Esophagus muscularis mucosa (tissue), 4 donors: ENCODE data around the gene PSMA4. TPM values are rescaled to one million over a fixed set of nuclear protein-coding genes. Genes with fewer than 3 reads are reported as not detected.
A peak's percentile ranks its signal among the peaks of the same experiment; 100 is the strongest.

Source experiments
- DNase-seq: peaks from one replicate; pipeline ENCODE4 v3.0.0-alpha.2; 2017; ENCODE audit errors: extremely low spot score
- H3K27ac ChIP-seq, 4 donors: fragments of 200-600 bp; sonication (generic); replicated peaks in 1 of 4; 1 replicate in 3 of 4; 2 replicates in 1 of 4; pipeline ENCODE4 v1.5.1; 2016 to 2019; ENCODE audit warnings: mild to moderate bottlenecking in 1 of 4
- H3K27me3 ChIP-seq, 4 donors: fragments of 200-600 bp; sonication (generic); one replicate each; pipeline versions ENCODE4 v1.5.1 to v1.6.0; 2016 to 2019
- H3K36me3 ChIP-seq, 4 donors: fragments of 200-600 bp; sonication (generic); one replicate each; pipeline ENCODE4 v1.5.1; 2016 to 2019
- H3K4me1 ChIP-seq, 4 donors: fragments of 200-600 bp; sonication (generic); one replicate each; pipeline ENCODE4 v1.5.1; 2016 to 2019
- H3K4me3 ChIP-seq, 4 donors: fragments of 200-600 bp; sonication (generic); 1 replicate in 2 of 4; 2 replicates in 2 of 4; pipeline ENCODE4 v1.5.1; 2016 to 2019; ENCODE audit warnings: mild to moderate bottlenecking in 4 of 4, moderate library complexity in 1 of 4
- H3K9me3 ChIP-seq, 4 donors: fragments of 200-600 bp; sonication (generic); 1 replicate in 3 of 4; 2 replicates in 1 of 4; pipeline ENCODE4 v1.5.1; 2016 to 2019
- CTCF ChIP-seq, 3 experiments: fragments of 200-600 bp in 2 of 3; fragments of 450-650 bp in 1 of 3; sonication (generic) in 2 of 3; IDR thresholded peaks; one replicate each; pipeline ENCODE4 v1.5.1; 2017 to 2019; ENCODE audit warnings: antibody characterized with exemption in 3 of 3, mild to moderate bottlenecking in 2 of 3, moderate library complexity in 1 of 3
- EP300 ChIP-seq: sonication (generic); formaldehyde crosslinking; IDR thresholded peaks from one replicate; pipeline ENCODE4 v1.6.1; 2017; ENCODE audit warnings: antibody characterized with exemption
- POLR2A ChIP-seq: fragments of 450-650 bp; IDR thresholded peaks from one replicate; pipeline ENCODE4 v1.6.1; 2017; ENCODE audit warnings: antibody characterized with exemption, moderate library complexity, mild to moderate bottlenecking, low read depth
- POLR2AphosphoS5 ChIP-seq, 2 donors: sonication (generic); formaldehyde crosslinking; IDR thresholded peaks; one replicate each; pipeline ENCODE4 v1.6.1; 2017; ENCODE audit warnings: antibody characterized with exemption in 2 of 2
- WGBS: methylation state at CpG from one replicate; pipeline ENCODE4 v1.1.5; 2018; 5-methylcytosine and 5-hydroxymethylcytosine counted together
- intact Hi-C: fragments of 100-400 bp; cut with DNase I; formaldehyde crosslinking; loops from one replicate; pipeline ENCODE4 v1.15.1; 2023
- total RNA-seq, 4 donors: library from RNA; depleted of rRNA; stranded (reverse); fragments of >200 nt; gene quantifications; one replicate each; pipeline versions ENCODE4 v1.1.0 to v1.2.1, GENCODE V29; 2016

The PSMA4 gene
- total RNA-seq = 100 to 1,000 TPM; 103 to 135 (median 117) TPM

GRCh38 chr15:78540141-78540870, at the start of gene PSMA4:
TSS of gene PSMA4 (plus strand) at chr15:78540444. CDS start at chr15:78541928, 1,484 bp downstream.
- intact Hi-C loops = no loop called here
- WGBS = 1% methylated on average over 18 of the region's 56 CpGs
- peak; percentile 83 to 94 for TF ChIP-seq POLR2AphosphoS5 (IDR thresholded peaks at IDR 0.05)
- peak; percentile 25 to 45 (median 37) for TF ChIP-seq CTCF (IDR thresholded peaks at IDR 0.05)
- no peak for TF ChIP-seq EP300
- peak; percentile 76 for TF ChIP-seq POLR2A

GRCh38 chr15:78492872-78493271, 47.4 kb upstream of the PSMA4 start:
- peaks cover 66 to 100% (median 93%) of the 10 kb centered on the region in 4 donors for H3K36me3 ChIP-seq
- DNase-seq = no peak
- intact Hi-C loops = loop anchor here (10.0 kb wide), 1 partner anchor 48 kb away; no protein-coding TSS in a partner anchor
- H3K9me3 ChIP-seq = no peaks in the 10 kb centered on the region
- peaks cover 0 to 4% (median 0%) of the 10 kb centered on the region in 4 donors for H3K4me1 ChIP-seq
- H3K4me3 ChIP-seq = no peak overlapping the region
- H3K27ac ChIP-seq = no peak overlapping the region
- TF ChIP-seq EP300 (no peak), POLR2AphosphoS5 (IDR thresholded peaks at IDR 0.05) (no peak), CTCF (IDR thresholded peaks at IDR 0.05) (no peak), POLR2A (no peak)
- H3K27me3 ChIP-seq = no peaks in the 10 kb centered on the region
- 76% methylated on average over 1 of the region's 1 CpG for WGBS

More at GRCh38 chr15:78540141-78540870, at the start of gene PSMA4:
- Histone ChIP-seq H3K9me3 (no peaks in the 10 kb centered on the region), H3K27me3 (no peaks in the 10 kb centered on the region), H3K36me3 (peaks cover 9 to 32% (median 31%) of the 10 kb centered on the region in 4 donors), H3K27ac (peak within 1 kb of the TSS; percentile 95 to 97 (median 96)), H3K4me3 (peak within 1 kb of the TSS; percentile 83 to 94 (median 84)), H3K4me1 (peaks cover 21 to 31% (median 28%) of the 10 kb centered on the region in 4 donors)
- peak; percentile 98 for DNase-seq

- peaks cover 17 to 41% (median 28%) of the 10 kb centered on the region in 4 donors for H3K36me3 ChIP-seq
- H3K9me3 ChIP-seq = no peaks in the 10 kb centered on the region
- H3K4me1 ChIP-seq = peaks cover 0 to 7% (median 3%) of the 10 kb centered on the region in 4 donors
- intact Hi-C loops = no loop called here
- 73% methylated on average over 4 of the region's 4 CpGs for WGBS
- TF ChIP-seq POLR2AphosphoS5 (IDR thresholded peaks at IDR 0.05) (no peak), POLR2A (no peak), EP300 (no peak), CTCF (IDR thresholded peaks at IDR 0.05) (no peak)
- no peaks in the 10 kb centered on the region for H3K27me3 ChIP-seq
- H3K4me3 ChIP-seq = no peak overlapping the region
- no peak overlapping the region for H3K27ac ChIP-seq
- DNase-seq = no peak
These were observed 38.4 kb upstream of the PSMA4 start for GRCh38 chr15:78501857-78502256.

GRCh38 chr15:78502641-78503040, 37.6 kb upstream of the PSMA4 start:
- peaks cover 0 to 9% (median 4%) of the 10 kb centered on the region in 4 donors for H3K4me1 ChIP-seq
- H3K4me3 ChIP-seq = no peak overlapping the region
- no peaks in the 10 kb centered on the region for H3K27me3 ChIP-seq
- no peak for DNase-seq
- no peak overlapping the region for H3K27ac ChIP-seq
- intact Hi-C loops = no loop called here
- H3K9me3 ChIP-seq = no peaks in the 10 kb centered on the region
- WGBS = 98% methylated on average over 2 of the region's 2 CpGs
- H3K36me3 ChIP-seq = peaks cover 14 to 33% (median 21%) of the 10 kb centered on the region in 4 donors
- no peak for TF ChIP-seq POLR2AphosphoS5 (IDR thresholded peaks at IDR 0.05)
- no peak for TF ChIP-seq EP300
- no peak for TF ChIP-seq CTCF (IDR thresholded peaks at IDR 0.05)
- no peak for TF ChIP-seq POLR2A
